H1 (cell line): ENCODE results near the gene SPPL3. TPM values are rescaled to one million over a fixed set of nuclear protein-coding genes. Genes with fewer than 3 reads are reported as not detected.

Experiments
- BACH1 ChIP-seq: IDR thresholded peaks from 2 replicates; pipeline ENCODE4 v1.6.1; 2012; ENCODE audit warnings: low read length, improper control_type of control experiment
- EZH2 ChIP-seq: fragments of 200-600 bp; sonication (generic); IDR thresholded peaks from 2 replicates; pipeline ENCODE4 v1.7.1; 2012; ENCODE audit warnings: low read depth, mild to moderate bottlenecking, moderate library complexity, low read length, inconsistent platforms; ENCODE audit not compliant: severe bottlenecking
- FOSL1 ChIP-seq: IDR thresholded peaks from 2 replicates; pipeline ENCODE4 v1.6.1; 2011; ENCODE audit warnings: mild to moderate bottlenecking, low read depth, low read length, moderate library complexity; ENCODE audit not compliant: insufficient read depth
- GABPA ChIP-seq: IDR thresholded peaks from 2 replicates; pipeline ENCODE4 v1.6.1; 2011; ENCODE audit warnings: mild to moderate bottlenecking, low read length, moderate library complexity, borderline replicate concordance; ENCODE audit not compliant: insufficient read depth
- KDM1A ChIP-seq: fragments of 200-600, 300-600 bp; sonication (generic); IDR thresholded peaks from 2 replicates; pipeline ENCODE4 v1.7.1; 2016; ENCODE audit warnings: mild to moderate bottlenecking, low read length, borderline replicate concordance
- MAFK ChIP-seq: IDR thresholded peaks from 2 replicates; pipeline ENCODE4 v1.6.1; 2012; ENCODE audit warnings: low read depth, mild to moderate bottlenecking, improper control_type of control experiment, low read length
- SP1 ChIP-seq: IDR thresholded peaks from 2 replicates; pipeline ENCODE4 v1.6.1; 2011; ENCODE audit warnings: low read depth, low read length
- YY1 ChIP-seq: IDR thresholded peaks from 2 replicates; pipeline ENCODE4 v1.6.1; 2011; ENCODE audit warnings: low read depth, mild to moderate bottlenecking, low read length
- polyA plus RNA-seq, 7 experiments: library from polyadenylated mRNA; depleted of rRNA in 3 of 7; stranded (reverse) in 5 of 7; unstranded in 2 of 7; fragments of >200 nt in 5 of 7; fragments of 200-250 nt in 2 of 7; gene quantifications; 1 replicate in 5 of 7; 2 replicates in 1 of 7; 4 replicates in 1 of 7; pipeline versions ENCODE4 v1.2.1 to v1.2.3, GENCODE V29; 2011 to 2013; ENCODE audit warnings: missing spikeins in 2 of 7, mixed read lengths in 2 of 7
- total RNA-seq: library from RNA; stranded (reverse); fragmentation: NEBNext Ultra II Directional; extraction: Animal tissue kit (Norgen Biotek cat#: 25700); gene quantifications from 2 replicates; pipeline ENCODE4 v1.2.1, GENCODE V29; 2021
- TF ChIP-seq, protein P1 (sequence below): IDR thresholded peaks from 2 replicates; pipeline ENCODE4 v1.6.1; 2012; ENCODE audit warnings: inconsistent platforms

SPPL3 gene
- total and polyA plus RNA-seq, 2 of the 8 experiments (the other 6 are each of a cell fraction or from before 2014, with no cell fraction given) = 27.3 to 48.4 TPM

DNA sequence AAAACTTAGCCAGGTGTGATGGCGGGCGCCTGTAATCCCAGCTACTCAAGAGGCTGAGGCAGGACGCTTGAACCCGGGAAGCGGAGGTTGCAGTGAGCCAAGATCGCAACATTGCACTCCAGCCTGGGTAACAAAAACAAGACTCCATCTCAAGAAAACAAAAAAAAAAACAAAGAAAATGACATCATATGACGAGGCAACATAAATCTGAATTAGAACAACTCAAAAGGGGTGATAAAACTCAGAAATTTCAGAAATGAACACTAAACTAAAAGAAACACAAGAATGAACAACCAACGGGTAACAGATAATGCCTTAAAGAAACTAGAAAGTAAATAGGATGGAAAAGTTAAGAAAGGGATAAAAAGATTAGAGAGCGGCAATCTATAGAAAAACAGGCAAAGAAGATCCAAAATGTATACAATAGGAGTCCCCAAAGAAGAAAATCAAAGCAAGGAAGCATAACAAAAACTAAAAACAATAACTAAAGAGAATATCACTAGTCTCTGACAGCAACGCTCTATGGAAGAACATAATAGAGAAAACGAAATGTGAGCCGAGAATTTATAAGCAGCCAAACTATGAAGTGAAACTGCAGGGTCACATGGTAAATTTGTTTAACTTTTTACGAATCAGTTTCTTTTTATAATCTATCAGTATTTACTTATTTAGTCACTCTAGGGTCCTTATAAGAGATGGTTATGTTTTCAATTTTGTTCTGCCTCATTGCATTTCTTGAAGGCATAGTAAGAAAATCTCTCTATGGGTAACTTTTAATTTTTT is 45.7 kb downstream of the SPPL3 start (continued):
- TF ChIP-seq FOSL1 (no peak), EZH2 (no peak), MAFK (no peak), SP1 (no peak), GABPA (no peak), BACH1 (no peak), YY1 (no peak), KDM1A (no peak)
- TF ChIP-seq, protein P1, sequence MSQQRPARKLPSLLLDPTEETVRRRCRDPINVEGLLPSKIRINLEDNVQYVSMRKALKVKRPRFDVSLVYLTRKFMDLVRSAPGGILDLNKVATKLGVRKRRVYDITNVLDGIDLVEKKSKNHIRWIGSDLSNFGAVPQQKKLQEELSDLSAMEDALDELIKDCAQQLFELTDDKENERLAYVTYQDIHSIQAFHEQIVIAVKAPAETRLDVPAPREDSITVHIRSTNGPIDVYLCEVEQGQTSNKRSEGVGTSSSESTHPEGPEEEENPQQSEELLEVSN = no peak
